Stomach (tissue), 4 donors: ENCODE measurements around the gene MKKS.

Experiments
- CTCF ChIP-seq, 7 experiments: fragments of 450-650 bp in 4 of 7; fragments of 200-600 bp in 3 of 7; sonication (generic) in 3 of 7; IDR thresholded peaks; one replicate each; pipeline ENCODE4 v1.5.1; 2016 to 2019; ENCODE audit warnings: antibody characterized with exemption in 7 of 7, control low read depth in 2 of 7, mild to moderate bottlenecking in 1 of 7
- POLR2A ChIP-seq, 4 donors: fragments of 450-650 bp; IDR thresholded peaks; one replicate each; pipeline ENCODE4 v1.6.1; 2016; ENCODE audit warnings: antibody characterized with exemption in 4 of 4, control low read depth in 2 of 4, mild to moderate bottlenecking in 1 of 4, moderate library complexity in 1 of 4

- TF ChIP-seq CTCF (IDR thresholded peaks at IDR 0.05) (no peak), POLR2A (IDR thresholded peaks at IDR 0.05) (no peak)
Observed at GRCh38 chr20:10474606-10475184, 40.7 kb upstream of the MKKS start.
